Stimulated activated effector memory CD8-positive, alpha-beta T cell treated with anti-CD3 and anti-CD28 coated beads, Interleukin-12 subunit alpha, Interleukin-12 subunit beta, amount 100 ng/mL, for 72 hours (primary cell): ENCODE results near the gene JAM2.

ENCODE experiments used
- ATAC-seq: fragments of 150-1000 bp; cut with Tn5 transposase; 2 replicates; pipeline ENCODE4 v1.10.0; 2021
- DNase-seq, 2 donors: peaks; one replicate each; pipeline ENCODE4 v3.0.0; 2021 to 2022; ENCODE audit warnings: low spot score in 2 of 2
- H3K27ac Mint-ChIP-seq: one replicate; pipeline ENCODE4 v1.8.0; 2022; ENCODE audit warnings: mild to moderate bottlenecking, mixed read lengths
- H3K36me3 Mint-ChIP-seq: one replicate; pipeline ENCODE4 v1.8.0; 2022; ENCODE audit warnings: mild to moderate bottlenecking, mixed read lengths
- H3K4me1 Mint-ChIP-seq: one replicate; pipeline ENCODE4 v1.8.0; 2022; ENCODE audit warnings: mixed read lengths
- H3K4me3 Mint-ChIP-seq: one replicate; pipeline ENCODE4 v1.8.0; 2022; ENCODE audit warnings: mild to moderate bottlenecking, mixed read lengths
- H3K9me3 Mint-ChIP-seq: one replicate; pipeline ENCODE4 v1.8.0; 2022; ENCODE audit warnings: mixed read lengths

JAM2 gene

GRCh38 chr21:25732091-25732760 is 93.2 kb downstream of the JAM2 start:
- Mint-ChIP-seq H3K36me3 (peaks cover 79% of the 10 kb centered on the region), H3K4me1 (peaks cover 23% of the 10 kb centered on the region), H3K4me3 (peak overlapping the region; percentile 94), H3K27ac (no peak overlapping the region), H3K9me3 (no peaks in the 10 kb centered on the region)
- no peak for DNase-seq
- no peak for ATAC-seq

GRCh38 chr21:25733859-25734653 is 95.0 kb downstream of the JAM2 start:
- DNase-seq (no peak), ATAC-seq (peak; percentile 14)
- Mint-ChIP-seq H3K27ac (peak overlapping the region; percentile 100), H3K9me3 (no peaks in the 10 kb centered on the region), H3K4me3 (peak overlapping the region; percentile 94), H3K36me3 (peaks cover 71% of the 10 kb centered on the region), H3K4me1 (peaks cover 27% of the 10 kb centered on the region)

- Mint-ChIP-seq H3K4me3 (peak overlapping the region; percentile 94), H3K27ac (peak overlapping the region; percentile 100), H3K4me1 (peaks cover 32% of the 10 kb centered on the region), H3K36me3 (peaks cover 65% of the 10 kb centered on the region), H3K9me3 (no peaks in the 10 kb centered on the region)
- no peak for ATAC-seq
- no peak for DNase-seq
Observed at GRCh38 chr21:25734654-25734903, 95.5 kb downstream of the JAM2 start.

GRCh38 chr21:25734904-25735645 is 96.0 kb downstream of the JAM2 start, which contains the start of the genes ATP5PF and GABPA:
TSS of gene ATP5PF (minus strand) at chr21:25734904. CDS start at chr21:25729794, 5,110 bp downstream.
TSS of gene GABPA (plus strand) at chr21:25734972. CDS start at chr21:25741599, 6,627 bp downstream.
- peak; percentile 96 for ATAC-seq
- Mint-ChIP-seq H3K9me3 (no peaks in the 10 kb centered on the region), H3K4me3 (peak within 1 kb of the TSS; percentile 94), H3K27ac (peak within 1 kb of the TSS; percentile 100), H3K4me1 (peaks cover 34% of the 10 kb centered on the region), H3K36me3 (peaks cover 60% of the 10 kb centered on the region)
- DNase-seq, result peak; percentile 94 to 99

- Mint-ChIP-seq H3K9me3 (no peaks in the 10 kb centered on the region), H3K27ac (peak overlapping the region; percentile 100), H3K4me1 (peaks cover 34% of the 10 kb centered on the region), H3K36me3 (peaks cover 53% of the 10 kb centered on the region), H3K4me3 (peak overlapping the region; percentile 94)
- no peak for DNase-seq
- peak; percentile 3 for ATAC-seq
Observed at GRCh38 chr21:25735646-25736597, 96.9 kb downstream of the JAM2 start.

- no peak for DNase-seq
- H3K4me3 Mint-ChIP-seq, result no peak overlapping the region
- no peak for ATAC-seq
- peaks cover 34% of the 10 kb centered on the region for H3K4me1 Mint-ChIP-seq
- H3K36me3 Mint-ChIP-seq, result peaks cover 41% of the 10 kb centered on the region
- H3K9me3 Mint-ChIP-seq, result no peaks in the 10 kb centered on the region
- no peak overlapping the region for H3K27ac Mint-ChIP-seq
Observed at GRCh38 chr21:25737421-25737820, 98.4 kb downstream of the JAM2 start.

- H3K9me3 Mint-ChIP-seq, result no peaks in the 10 kb centered on the region
- no peak for ATAC-seq
- H3K4me3 Mint-ChIP-seq, result no peak overlapping the region
- DNase-seq, result no peak
- peaks cover 52% of the 10 kb centered on the region for H3K36me3 Mint-ChIP-seq
- no peak overlapping the region for H3K27ac Mint-ChIP-seq
- H3K4me1 Mint-ChIP-seq, result peaks cover 17% of the 10 kb centered on the region
Observed at GRCh38 chr21:25742900-25743299, 103.8 kb downstream of the JAM2 start.

- DNase-seq, result no peak
- no peak for ATAC-seq
- Mint-ChIP-seq H3K9me3 (no peaks in the 10 kb centered on the region), H3K36me3 (peaks cover 54% of the 10 kb centered on the region), H3K27ac (no peak overlapping the region), H3K4me1 (no peaks in the 10 kb centered on the region), H3K4me3 (no peak overlapping the region)
Observed at GRCh38 chr21:25744854-25745253, 105.8 kb downstream of the JAM2 start.

- Mint-ChIP-seq H3K36me3 (peaks cover 79% of the 10 kb centered on the region), H3K9me3 (no peaks in the 10 kb centered on the region), H3K4me3 (no peak overlapping the region), H3K27ac (peak overlapping the region; percentile 27), H3K4me1 (peaks cover 6% of the 10 kb centered on the region)
- ATAC-seq, result peak; percentile 61
- DNase-seq, result no peak
Observed at GRCh38 chr21:25750085-25750484, 111.0 kb downstream of the JAM2 start.

- Mint-ChIP-seq H3K27ac (no peak overlapping the region), H3K4me3 (no peak overlapping the region), H3K9me3 (no peaks in the 10 kb centered on the region), H3K4me1 (peaks cover 27% of the 10 kb centered on the region), H3K36me3 (peaks cover 84% of the 10 kb centered on the region)
- ATAC-seq (no peak), DNase-seq (no peak)
Observed at GRCh38 chr21:25752416-25752815, 113.4 kb downstream of the JAM2 start.

- ATAC-seq, result no peak
- Mint-ChIP-seq H3K4me3 (no peak overlapping the region), H3K27ac (peak overlapping the region; percentile 36), H3K9me3 (no peaks in the 10 kb centered on the region), H3K36me3 (peaks cover 99% of the 10 kb centered on the region), H3K4me1 (peaks cover 34% of the 10 kb centered on the region)
- no peak for DNase-seq
Observed at GRCh38 chr21:25756190-25756932, 117.3 kb downstream of the JAM2 start.

- DNase-seq (no peak), ATAC-seq (no peak)
- Mint-ChIP-seq H3K4me1 (peaks cover 34% of the 10 kb centered on the region), H3K36me3 (peaks cover 100% of the 10 kb centered on the region), H3K27ac (peak overlapping the region; percentile 36), H3K4me3 (no peak overlapping the region), H3K9me3 (no peaks in the 10 kb centered on the region)
Observed at GRCh38 chr21:25757531-25757930, 118.5 kb downstream of the JAM2 start.

- peak overlapping the region; percentile 40 for H3K27ac Mint-ChIP-seq
- H3K9me3 Mint-ChIP-seq, result no peaks in the 10 kb centered on the region
- peaks cover 34% of the 10 kb centered on the region for H3K4me1 Mint-ChIP-seq
- no peak overlapping the region for H3K4me3 Mint-ChIP-seq
- ATAC-seq, result no peak
- H3K36me3 Mint-ChIP-seq, result peaks cover 100% of the 10 kb centered on the region
- DNase-seq, result no peak
Observed at GRCh38 chr21:25759573-25759972, 120.5 kb downstream of the JAM2 start.

- no peak for DNase-seq
- Mint-ChIP-seq H3K4me1 (peaks cover 33% of the 10 kb centered on the region), H3K4me3 (no peak overlapping the region), H3K36me3 (peaks cover 100% of the 10 kb centered on the region), H3K27ac (peak overlapping the region; percentile 40), H3K9me3 (no peaks in the 10 kb centered on the region)
- peak; percentile 46 for ATAC-seq
Observed at GRCh38 chr21:25760061-25760460, 121.0 kb downstream of the JAM2 start.
